ENCODE measurements around the gene SLAMF6.

SLAMF6 gene

DNA sequence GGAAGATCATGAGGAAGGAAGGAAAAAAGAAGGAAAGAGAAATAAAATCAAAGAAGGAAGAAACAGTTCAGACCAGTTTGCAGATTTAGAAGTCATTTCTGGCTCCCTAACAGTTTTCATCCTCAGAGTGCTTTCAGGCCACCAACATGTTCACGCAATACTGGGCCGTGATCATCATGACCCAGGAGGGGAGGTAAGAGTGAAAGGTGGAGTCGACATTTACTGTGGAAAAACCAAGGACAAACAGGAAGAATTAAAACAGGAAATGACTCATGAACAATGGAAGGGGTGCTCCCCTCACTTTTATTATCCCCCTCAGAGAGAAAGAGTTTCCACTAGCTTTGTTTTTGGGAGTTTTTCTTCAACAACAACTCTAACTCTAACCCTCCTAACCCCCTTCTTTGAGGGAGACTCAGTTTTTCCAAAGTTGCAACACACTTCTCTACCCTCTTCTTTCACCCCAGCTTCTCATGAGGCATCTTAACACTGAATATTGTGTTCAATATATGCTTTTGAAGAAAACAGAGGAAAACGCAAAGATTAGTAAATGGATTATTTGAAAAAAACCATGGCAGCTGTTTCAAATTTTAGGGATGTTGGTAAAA, 62.3 kb downstream of the SLAMF6 start:
- no peak for DNase-seq

DNA sequence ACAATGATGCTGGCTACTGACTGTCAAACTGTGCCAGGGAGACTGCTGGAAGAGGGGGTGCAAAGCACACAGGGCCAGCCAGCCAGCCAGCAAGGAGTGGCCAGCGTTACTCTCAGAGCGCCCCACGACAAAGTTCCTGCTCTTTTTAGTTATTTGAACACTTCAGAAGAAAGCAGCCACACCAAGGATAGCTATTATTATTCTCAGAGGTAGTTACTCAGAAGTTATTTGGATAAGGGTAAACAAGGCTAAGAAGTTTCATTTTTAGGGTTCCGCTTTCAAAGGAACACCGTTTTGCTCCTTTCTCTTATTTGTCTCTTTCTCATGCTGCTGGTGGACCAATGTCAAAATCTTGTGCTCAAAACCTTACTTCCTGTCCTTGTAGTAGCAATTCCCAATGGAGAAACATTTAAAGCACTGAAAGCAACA, 62.8 kb downstream of the SLAMF6 start:
- DNase-seq, result no peak

DNA sequence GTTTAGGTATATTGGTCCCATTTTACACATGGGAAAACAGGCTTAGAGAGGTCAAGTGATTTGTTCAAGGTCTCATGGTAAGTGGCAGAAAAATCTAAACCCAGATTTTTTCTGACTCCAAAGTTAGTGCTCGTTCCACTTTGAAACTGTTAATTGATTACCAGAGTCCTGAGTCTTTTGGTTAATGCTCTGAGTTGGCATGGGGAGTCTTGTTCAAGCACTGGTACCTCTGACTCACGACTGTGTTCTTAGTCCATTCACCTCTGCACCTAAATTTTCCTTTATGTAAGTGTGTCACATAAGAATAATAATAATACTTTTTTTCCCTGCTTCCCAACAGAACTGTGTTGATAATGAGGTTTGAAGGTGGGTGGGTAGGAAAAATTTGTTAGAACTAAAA, 63.4 kb downstream of the SLAMF6 start:
- DNase-seq, result no peak

DNA sequence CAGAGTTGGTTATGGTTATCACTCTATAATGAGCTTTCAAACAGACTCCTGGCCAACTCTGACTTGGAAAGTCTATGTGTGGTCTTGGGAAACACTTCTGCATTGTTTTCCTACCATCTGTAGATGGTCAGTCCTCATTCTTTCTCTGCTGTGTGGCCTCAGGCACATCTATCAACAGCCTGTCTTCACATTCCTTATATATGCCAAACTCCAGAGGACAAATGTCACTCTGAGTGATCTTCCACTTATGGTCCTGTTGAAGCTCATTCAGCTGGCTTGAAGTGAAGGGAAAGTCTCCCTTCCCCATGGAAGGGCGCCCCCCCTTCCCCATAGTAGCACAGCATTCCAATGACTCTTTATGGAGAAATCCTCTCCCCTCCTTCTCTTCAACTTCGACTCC, 64.0 kb downstream of the SLAMF6 start:
- no peak for DNase-seq

DNA sequence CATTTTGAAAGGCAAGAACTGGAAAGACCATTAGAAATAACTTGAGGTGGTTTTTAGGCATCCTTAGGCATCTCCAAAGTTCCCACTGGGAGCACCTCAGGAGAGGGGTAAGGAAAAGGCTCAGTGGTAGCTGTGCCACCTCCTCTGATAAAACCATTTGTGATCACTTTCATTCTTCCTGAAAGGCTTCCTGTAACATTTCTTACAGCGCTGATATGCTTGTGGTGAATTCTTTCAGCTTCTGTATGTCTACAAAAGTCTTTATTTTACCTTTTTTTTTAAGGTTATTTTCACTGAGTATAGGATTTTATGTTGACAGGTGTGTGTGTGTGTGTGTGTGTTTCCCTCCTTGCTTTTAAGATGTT, 67.9 kb downstream of the SLAMF6 start:
- no peak for DNase-seq

DNA sequence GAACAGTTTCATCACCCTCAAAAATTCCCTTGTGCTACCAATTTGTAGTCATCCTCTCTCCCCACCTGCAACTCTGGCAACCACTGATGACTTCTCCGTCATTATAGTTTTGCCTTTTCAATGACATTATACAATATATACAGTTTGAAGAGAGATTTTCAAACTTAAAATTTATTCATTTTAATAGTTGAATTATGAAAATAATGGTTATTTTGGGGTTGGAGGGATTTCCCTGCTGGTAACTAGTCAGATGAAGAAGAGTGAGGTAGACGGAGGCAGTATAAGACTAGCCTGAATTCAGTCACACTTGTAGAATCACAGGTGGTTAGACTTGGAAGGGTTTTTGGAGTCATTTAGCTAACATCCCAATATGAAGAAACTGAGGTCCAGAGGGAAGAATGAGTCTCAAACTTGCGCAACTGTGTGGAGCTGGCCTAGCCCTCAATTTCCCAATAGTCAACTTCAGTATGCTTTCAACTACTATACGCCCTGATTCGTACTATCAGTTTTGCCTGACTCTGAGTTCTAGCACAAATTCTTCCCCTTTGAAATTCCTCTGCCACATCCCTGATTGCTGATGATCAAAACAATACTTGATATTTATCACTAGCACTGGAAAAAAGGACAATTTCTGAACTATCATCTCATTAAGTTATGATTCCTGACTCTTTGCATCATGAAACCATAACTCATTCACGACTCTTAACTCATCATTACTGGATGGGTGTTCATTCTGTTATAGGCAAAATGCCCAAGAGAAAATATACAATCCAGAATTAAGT, 68.5 kb downstream of the SLAMF6 start:
- no peak for DNase-seq

DNA sequence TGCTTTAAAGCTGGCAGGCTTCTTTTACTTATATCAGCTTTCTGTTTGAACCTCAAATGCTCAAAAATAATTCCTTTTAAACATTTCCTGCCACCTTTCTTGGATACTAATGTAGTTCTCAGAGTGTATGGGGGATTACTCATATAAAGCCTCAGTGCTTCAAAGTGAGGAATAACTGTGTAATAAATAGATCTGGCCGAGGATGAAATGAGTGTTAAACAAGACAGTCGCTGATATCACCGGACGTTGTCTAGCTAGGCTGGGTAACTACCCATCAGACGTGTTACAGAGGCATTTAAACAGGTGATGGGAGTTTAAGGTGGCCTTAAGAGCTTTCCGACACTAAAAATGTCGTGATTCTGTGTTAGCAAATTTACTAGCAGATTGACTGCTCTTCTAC, 69.6 kb downstream of the SLAMF6 start:
- DNase-seq, result no peak

DNA sequence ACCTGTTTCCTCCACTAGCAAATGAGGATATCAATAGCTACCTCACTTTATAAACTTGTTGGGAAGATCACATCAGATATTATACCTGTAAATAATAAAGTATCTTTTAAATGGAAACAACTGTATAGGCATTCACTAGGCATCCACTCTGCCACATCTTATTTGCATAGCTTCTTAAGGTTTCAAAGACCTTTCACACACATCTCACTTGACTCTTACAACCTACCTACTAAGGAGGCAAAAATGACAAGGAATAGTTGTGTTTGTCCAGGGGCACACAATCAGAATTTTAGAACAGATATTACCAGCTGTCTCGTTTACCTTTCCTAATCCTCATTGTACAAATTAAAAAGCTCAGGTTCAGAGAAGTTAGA, 71.2 kb downstream of the SLAMF6 start:
- DNase-seq, result no peak

DNA sequence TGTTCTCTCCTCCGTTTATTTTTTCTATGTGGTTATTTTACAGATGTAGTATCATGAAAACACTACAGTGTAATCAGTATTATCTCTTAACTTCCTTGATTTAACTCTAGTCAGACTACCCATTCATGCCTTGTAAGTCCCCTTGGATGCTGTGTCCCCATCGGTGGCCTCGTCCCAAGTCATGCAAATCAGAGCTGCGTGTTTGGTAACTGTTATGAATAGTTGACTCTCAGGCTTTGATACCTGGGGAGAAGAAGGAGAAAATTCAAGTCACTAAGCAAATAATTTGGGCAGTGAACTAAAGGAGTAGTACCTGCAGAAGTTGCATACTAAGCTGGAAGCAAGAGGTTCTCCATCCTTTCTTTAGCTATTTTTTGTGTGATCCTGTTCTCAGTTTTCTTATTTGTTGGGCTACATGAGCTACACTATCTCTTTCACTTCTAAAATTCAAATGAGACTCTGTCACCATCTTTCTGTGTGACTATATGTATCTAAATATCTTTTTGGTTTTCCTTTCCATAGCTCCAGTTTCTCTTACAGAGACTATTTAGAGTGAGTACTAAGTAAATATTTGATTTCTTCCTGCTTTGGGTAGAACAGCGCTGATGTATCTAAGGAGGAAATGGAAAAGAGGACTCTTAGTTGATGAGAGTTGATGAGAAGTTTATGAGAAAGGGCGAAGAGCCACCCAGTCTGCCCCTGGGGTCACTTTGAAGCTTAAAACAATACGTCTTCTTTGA, 71.8 kb downstream of the SLAMF6 start:
- no peak for DNase-seq

DNA sequence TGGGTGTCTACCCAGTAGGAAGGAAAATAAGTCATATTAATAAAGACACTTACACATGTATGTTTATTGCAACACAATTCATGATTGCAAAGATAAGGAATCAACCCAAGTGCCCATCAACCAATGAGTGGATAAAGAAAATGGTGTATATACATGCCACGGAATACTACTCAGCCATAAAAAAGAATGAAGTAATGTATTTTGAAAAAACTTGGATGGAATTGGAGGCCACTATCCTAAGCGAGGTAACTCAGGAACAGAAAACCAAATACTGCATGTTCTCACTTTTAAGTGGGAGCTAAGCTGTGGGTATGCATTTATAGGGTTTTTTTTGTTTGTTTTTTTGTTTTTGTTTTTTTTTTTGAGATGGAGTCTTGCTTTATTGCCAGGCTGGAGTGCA, 73.6 kb downstream of the SLAMF6 start:
- DNase-seq, result no peak

DNA sequence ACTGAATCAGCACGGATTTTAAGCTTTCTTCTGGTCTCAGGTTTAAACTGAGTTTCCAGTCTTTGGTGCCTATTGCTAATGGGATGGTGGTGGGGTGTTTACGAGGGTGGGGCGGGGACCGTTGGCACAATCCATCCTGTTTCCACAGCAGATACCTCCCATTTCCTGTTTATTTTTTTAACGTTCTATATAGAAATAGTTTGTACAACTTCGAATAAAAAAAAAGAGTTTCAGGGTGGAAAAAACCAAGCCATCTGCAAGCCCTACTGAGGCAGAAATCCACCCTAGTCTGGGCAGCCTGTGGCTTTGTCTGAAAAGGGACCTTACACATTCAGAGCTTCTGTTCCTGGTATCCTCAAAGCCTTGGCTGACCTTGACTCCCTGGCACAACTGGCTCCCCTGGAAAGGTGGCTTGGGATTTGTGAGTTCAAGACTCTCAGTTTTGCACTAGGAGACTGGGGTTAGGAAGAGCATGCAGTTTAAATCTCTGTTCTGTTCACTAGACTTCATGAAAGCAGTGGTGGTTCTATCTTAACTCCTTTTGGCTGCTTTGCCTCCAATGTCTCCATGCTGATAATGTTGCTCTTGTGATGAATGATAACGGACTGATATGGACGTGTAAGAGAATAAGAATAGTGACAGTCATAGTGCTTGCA, 76.0 kb downstream of the SLAMF6 start:
- DNase-seq, result no peak

DNA sequence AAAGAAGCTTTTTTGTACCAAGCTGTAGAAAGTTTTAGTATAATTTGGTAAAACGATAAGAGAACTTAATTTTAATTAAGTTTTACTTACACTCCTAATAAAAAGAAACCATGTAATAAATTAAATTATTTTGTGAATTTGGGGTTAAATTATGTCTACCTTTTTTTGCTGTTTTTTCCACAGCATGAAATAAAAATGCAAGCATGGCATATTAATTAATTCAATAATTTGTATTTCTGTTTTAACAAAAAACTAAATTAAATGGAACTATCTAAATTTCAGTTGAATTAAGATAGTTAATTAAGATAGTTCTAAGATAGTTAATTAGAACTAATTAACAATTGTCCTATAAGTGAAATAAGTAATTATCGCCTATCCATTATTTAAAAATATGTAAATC, 83.3 kb downstream of the SLAMF6 start:
- no peak for DNase-seq

DNA sequence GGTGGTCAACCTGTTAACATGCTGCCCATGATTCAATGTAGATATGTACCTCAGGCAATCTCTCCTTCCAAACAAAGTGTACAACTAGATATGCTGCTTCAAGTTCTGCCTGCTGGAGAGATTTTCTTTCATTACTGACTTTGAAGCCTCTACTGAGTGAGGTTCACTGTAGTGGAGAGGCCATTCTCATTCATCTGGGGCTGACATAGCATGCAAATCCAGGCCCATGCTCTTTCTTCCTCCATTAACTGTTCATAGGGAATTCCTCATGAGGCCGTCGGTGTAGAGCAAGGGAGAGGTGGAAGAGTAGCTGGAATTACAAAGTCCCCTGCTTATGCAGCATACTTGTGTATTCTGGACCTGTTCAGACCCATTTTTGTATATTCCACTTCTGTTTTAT, 84.1 kb downstream of the SLAMF6 start:
- no peak for DNase-seq

DNA sequence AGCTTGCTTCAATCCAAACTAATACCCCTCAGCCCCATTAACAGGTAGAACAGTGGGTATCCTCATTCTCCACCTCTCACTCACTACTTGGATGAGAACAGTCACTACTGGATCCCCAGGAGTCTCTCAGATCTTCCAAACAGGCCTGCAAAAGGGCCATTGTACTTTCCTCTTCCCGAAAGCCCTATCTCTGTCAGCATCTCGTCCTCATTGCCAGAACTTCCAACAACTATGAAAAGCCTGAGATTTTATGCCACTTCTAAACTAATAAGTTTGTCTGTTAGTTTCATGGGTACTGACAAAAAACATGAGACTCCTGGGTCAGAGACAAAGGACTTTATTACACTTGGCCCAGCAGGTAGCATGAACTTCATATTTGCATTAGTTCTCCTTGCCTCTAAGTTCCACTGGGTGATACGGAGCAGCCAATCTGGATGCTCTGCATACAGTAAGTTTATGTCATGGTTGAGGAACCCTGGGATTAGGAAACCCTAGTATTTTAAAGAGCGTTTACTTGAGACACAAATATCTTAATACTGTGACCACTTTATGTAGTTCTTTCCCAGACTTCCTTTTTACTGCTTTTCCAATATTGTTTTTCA, 84.6 kb downstream of the SLAMF6 start:
- DNase-seq, result no peak

DNA sequence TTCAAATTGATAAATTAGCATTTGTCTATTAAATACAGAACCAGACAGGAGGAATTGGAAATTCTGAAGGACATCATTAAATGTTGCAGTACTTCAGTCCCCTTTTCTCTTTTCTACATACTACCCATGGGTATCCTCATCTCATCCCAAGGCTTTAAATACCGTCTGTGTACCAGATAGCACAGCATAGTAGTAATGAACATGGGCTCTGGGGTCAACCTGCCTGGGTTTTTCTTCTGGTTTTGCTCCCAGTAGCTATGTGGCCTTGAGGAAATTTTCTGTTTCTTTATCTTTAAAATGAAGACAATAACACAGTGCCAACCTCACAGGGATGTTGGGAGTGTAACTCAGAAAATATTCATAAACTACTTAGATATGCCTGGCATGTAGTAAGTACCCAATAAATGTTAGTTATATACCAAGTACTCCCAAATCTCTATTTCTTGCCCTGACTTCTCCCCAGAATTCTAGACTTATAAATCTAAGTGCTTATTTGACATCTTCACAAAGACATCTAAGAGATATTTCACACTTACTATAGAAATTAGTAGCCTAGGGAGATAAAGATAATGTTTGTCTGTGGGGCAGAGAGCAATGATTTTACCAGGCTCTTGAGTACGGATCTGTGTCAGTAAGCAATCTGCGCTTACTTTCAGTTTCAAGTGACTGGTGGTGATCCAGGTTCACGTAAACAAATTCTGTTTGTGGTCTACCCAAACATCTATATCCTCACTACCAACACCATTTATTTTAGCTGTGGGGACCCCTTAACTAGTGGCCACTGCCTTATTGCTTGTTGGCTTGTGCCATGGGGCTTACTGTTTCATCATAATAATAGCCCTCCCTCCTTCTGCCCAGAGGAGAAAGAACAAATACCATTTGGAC, 85.4 kb downstream of the SLAMF6 start:
- DNase-seq, result no peak

DNA sequence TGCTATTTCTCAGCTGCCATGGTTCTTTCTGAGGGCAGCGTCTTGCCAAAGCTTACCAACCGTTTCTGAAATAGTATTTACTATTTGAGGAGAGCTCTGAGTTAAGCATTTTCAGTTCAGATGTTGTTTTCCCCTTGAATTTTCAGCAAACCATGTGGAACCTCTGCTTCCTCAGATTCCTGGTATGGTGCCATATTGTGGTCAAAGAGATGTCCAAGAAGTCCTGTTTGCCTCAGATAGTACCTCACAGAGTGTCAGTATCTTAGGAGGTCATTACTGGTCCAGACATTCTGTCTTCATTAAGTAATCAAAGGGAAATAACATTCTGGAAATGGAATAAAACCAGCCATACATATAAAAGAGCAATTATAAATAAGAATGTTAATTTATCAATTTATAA, 86.1 kb downstream of the SLAMF6 start:
- DNase-seq, result no peak

All from NCI-H187 treated with DMSO at 0.1 percent for 48 hours (cell line).